Liver (tissue), 3 donors: ENCODE data around the gene REC114.

Experiments used
- EGR1 ChIP-seq, 2 donors: IDR thresholded peaks; 2 replicates each; pipeline ENCODE4 v1.6.1; 2016 to 2018; ENCODE audit warnings: antibody characterized with exemption in 2 of 2, low read depth in 2 of 2
- GABPA ChIP-seq, 2 donors: IDR thresholded peaks in 1 of 2; conservative IDR thresholded peaks in 1 of 2; 2 replicates each; pipeline ENCODE4 v1.6.1; 2016; ENCODE audit warnings: antibody characterized with exemption in 2 of 2, mild to moderate bottlenecking in 1 of 2, moderate library complexity in 1 of 2
- MAX ChIP-seq: IDR thresholded peaks from 2 replicates; pipeline ENCODE4 v1.6.1; 2016; ENCODE audit warnings: antibody characterized with exemption
- TF ChIP-seq, protein P1 (sequence below): fragments of 150-350 bp; IDR thresholded peaks from 2 replicates; pipeline ENCODE4 v1.5.1; 2017; ENCODE audit warnings: improper control_type of control experiment, low read depth, low read length; ENCODE audit not compliant: missing input control
- donor health status: healthy.
- donor health status: healthy.

DNA sequence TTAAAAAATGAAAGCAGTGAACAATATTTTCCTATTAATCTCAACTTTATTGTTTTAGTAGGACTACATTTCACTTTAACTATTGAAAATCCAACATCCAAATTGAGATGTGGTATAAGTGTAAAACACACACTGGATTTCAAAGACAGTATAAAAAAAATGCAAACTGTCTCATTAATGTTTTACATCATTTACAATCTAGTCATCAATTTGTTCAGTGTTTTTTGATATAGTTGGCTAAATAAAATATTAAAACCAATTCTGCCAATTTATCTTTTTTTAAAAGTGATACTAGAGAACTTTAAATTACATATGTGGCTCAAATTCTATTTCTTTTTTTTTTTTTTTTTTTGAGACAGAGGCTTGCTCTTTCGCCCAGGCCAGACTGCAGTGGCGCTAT, 95.2 kb downstream of the REC114 start:
- TF ChIP-seq, protein P1, sequence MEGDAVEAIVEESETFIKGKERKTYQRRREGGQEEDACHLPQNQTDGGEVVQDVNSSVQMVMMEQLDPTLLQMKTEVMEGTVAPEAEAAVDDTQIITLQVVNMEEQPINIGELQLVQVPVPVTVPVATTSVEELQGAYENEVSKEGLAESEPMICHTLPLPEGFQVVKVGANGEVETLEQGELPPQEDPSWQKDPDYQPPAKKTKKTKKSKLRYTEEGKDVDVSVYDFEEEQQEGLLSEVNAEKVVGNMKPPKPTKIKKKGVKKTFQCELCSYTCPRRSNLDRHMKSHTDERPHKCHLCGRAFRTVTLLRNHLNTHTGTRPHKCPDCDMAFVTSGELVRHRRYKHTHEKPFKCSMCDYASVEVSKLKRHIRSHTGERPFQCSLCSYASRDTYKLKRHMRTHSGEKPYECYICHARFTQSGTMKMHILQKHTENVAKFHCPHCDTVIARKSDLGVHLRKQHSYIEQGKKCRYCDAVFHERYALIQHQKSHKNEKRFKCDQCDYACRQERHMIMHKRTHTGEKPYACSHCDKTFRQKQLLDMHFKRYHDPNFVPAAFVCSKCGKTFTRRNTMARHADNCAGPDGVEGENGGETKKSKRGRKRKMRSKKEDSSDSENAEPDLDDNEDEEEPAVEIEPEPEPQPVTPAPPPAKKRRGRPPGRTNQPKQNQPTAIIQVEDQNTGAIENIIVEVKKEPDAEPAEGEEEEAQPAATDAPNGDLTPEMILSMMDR = no peak
- TF ChIP-seq GABPA (IDR thresholded peaks at IDR 0.05 in 1 of 2, conservative IDR thresholded peaks at IDR 0.05 in 1 of 2) (no peak), EGR1 (IDR thresholded peaks at IDR 0.05; ENCODE audit: low read depth in 2 of 2) (no peak), MAX (no peak)
